GM04504 (cell line): ENCODE results near the gene MCAT.
"Not testable (repeated sequence)": the region's sequence is repeated elsewhere in the genome, so short reads cannot be mapped to it uniquely, and the experiment has no call there.

Source experiments
- DNase-seq: peaks from one replicate; pipeline ENCODE4 v3.0.0-alpha.2; 2012; ENCODE audit warnings: low read depth

Gene MCAT

DNA sequence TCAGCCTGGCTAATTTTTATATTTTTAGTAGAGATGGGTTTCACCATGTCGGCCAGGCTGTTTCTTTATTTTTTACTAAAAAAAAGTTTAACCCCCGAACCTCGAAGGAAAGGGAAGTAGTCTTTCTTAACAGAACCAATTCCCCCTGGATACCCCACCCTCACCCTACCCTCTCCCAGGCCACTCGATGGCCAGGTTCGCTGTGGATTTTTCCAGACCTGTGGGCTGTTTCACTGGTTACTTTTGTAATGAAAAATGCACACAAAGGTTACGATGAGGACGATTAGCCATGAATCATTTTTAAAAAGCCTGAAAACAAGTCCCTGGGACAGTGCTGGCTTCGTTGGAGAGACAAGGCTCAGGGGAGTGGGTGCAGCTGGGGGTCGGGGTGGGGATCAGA, 10.7 kb upstream of the MCAT start:
- no peak for DNase-seq

DNA sequence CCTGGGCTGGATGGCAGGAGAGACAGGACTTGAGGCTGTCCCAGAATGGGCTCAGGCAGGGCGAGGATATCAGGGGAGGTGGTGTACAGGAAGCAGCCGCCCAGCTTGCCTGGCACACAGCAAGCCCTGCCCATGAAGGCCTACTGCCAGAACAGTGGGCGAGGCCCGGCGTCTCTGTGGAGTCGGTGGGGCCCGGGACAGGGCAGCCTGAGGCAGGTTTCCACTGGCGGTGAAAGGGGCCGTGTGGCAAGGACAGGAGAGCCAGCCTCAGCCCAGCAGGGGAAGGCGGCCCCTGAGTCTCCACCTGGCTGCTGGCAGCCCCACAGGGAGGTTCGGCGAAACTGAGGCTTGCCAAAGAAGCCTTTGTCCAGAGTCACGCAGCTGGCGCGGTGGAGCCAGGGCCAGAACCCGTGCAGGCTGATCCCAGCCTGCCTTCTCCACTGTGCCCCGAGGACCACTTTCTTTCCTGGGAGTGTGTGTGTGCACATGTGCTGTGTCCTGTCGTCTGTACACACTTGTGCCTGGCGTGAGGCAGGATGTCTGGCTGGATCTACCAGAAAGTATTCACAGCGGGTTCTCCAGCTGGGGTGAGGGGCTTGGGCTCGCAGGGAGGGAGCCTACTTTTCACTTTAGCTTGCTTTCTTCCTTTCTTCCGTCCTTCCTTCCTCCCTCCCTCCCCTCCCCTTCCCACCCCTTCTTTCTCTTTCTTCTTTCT, 9.3 kb upstream of the MCAT start:
- peak; percentile 27 for DNase-seq

GRCh38 chr22:43152003-43152356, 8.8 kb upstream of the MCAT start:
- no peak for DNase-seq

- DNase-seq = peak; percentile 30
These were observed 8.2 kb upstream of the MCAT start, which contains the start of gene TSPO for GRCh38 chr22:43151251-43152002. TSPO (plus strand) TSS chr22:43151559; CDS start chr22:43159239, 7,680 bp downstream.

- no peak for DNase-seq
These were observed 7.6 kb upstream of the MCAT start for GRCh38 chr22:43150731-43151206.

- no peak for DNase-seq
These were observed 5.4 kb upstream of the MCAT start for GRCh38 chr22:43148581-43148980.

DNA sequence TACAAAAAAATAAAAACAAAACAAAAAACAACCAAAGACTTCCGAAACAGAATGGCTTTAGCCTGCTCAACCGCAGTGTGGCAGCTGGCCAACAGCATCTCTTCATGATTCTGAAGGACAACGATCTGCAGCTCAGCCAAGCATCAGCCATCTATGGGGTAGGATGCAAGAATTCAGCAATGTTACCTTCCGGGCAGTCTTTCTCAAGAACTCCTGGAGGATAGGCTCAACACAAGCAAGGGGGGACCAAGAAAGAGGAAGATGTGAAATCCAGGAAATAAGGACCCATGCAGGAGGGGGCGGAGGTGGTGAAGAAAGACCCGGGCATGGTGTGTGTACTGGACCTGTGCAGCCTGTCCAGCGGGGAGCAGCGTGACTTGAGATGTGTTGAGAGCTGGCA, 4.6 kb upstream of the MCAT start:
- DNase-seq = no peak

DNA sequence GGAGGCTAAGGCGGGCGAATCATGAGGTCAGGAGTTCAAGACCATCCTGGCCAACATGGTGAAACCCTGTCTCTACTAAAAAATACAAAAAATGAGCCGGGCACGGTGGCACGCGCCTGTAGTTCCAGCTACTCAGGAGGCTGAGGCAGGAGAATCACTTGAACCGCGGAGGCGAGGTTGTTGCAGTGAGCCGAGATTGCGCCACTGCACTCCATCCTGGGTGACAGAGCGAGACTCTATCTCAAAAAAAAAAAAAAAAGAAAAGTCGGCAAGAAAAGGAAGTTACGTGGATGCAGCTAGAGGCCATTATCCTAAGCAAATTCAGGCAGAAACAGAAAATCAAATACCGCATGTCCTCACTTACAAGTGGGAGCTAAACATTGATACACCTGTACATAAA, 3.1 kb upstream of the MCAT start:
- DNase-seq = not testable (repeated sequence)

DNA sequence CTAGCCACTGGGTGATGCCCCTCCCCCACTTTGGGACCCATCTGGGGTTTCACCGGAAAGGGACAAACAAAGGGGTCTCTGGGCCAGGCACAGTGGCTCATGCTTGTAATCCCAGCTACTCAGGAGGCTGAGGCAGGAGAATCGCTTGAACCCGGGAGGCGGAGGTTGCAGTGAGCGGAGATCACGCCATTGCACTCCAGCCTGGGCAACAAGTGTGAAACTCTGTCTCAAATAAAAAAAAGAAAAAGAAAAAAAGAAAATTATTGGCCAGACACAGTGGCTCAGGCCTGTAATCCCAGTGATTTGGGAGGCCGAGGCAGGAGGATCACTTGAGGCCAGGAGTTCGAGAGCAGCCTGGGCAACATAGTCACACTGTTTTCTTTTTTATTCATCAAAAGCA, 2.2 kb upstream of the MCAT start:
- not testable (repeated sequence) for DNase-seq

GRCh38 chr22:43144949-43145348, 1.8 kb upstream of the MCAT start:
- no peak for DNase-seq

- DNase-seq = no peak
These were observed 6.4 kb downstream of the MCAT start for GRCh38 chr22:43136801-43137200.

DNA sequence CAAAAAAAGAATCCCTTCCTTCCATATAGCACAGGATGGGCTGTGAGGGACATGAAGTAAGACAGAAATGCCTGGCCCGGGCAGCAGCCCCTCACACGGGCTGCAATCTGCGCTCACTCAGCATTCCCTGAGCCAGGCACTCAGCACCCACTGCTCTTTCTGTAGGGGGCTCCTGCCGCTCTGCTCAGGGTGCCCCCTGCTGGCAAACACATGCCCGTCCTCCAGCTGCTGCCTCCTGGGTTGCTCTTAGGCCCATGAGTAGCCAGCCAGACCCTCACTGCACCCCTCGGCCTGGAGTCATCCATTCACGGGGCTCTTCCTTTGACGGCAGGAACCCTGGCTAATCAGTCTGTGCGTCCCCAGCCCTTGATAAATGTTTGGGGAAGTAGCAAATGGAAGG, 6.9 kb downstream of the MCAT start:
- DNase-seq = no peak

DNA sequence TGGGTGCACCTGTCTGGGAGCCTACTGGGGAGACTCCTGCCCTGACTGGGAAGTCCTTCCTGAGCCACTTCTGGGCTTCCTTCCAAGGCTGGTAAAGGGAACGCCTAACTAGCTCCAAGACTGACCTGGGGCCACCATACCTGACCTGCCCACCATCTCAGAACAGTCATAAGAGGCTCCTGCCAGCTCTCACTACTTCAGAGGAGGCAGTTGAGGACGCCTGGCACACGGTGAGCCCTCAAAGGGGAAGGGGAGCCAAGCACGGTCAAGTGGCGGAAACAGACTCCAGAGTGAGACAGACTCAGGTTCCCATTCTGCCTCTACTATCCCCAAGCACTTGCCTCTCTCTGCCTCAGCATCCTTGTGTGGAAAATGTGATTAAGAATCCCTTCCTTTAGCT, 7.6 kb downstream of the MCAT start:
- DNase-seq = no peak

DNA sequence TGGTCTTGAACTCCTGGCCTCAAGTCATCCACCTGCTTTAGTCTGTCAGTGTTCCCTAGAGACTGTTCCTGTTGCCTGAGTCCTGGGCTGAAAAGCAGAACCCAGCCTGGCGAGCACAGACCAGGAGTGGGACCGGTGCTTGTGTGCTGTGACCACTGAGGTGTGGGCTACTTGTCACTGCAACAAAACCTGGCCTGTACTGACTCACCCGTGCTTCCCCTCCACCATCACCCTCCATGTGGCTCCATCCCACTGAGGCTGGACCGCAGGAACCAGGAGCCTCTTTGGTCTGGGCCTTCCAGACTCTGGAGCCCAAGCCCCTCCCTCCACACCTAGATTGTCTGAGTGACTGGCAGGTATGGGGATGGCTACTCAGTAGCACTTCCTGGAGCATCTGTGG, 8.6 kb downstream of the MCAT start:
- DNase-seq = no peak

DNA sequence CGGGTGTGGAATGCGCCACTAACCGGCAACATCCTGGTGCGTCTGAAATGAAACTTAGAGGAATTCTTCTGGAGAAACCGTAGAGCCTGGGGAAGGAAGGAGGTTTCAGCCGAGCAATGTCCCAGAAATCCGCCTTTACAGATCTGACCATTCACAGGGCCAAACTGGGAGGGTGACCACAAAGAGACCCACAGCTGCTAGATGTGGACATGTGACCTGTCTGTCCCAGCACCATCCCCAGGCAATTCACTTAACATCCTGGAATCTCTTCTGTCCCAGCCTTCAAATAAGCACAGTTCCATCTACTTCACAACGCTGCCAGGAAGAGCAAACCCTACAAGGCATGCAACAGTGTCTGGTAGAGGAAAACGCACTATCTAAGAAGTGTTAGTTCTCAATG, 9.8 kb downstream of the MCAT start:
- DNase-seq = no peak

GRCh38 chr22:43131773-43132501, 11.3 kb downstream of the MCAT start:
- no peak for DNase-seq

GRCh38 chr22:43129426-43130425, 13.5 kb downstream of the MCAT start:
- no peak for DNase-seq

DNA sequence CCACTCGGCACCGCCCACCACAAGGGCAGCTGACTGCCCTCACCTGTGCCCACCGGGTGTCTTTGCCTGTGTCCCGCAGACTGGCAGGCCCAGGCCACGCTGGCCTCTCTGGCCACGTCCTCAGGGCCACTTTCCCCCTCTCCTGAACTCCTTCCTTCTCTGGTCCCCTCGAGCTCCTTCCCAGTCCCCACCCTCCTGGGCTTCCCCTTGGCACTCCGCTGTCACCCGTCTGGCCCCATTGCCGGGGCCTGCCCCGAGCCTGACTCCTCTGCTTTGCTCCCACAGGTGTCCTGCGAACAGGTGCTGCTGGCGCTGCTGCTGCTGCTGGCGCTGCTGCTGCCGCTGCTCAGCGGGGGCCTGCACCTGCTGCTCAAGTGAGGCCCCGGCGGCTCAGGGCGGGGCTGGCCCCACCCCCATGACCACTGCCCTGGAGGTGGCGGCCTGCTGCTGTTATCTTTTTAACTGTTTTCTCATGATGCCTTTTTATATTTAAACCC, 14.2 kb downstream of the MCAT start:
- no peak for DNase-seq

GRCh38 chr22:43128116-43128515, 15.1 kb downstream of the MCAT start:
- DNase-seq = no peak

- no peak for DNase-seq
These were observed 15.9 kb downstream of the MCAT start for GRCh38 chr22:43127166-43127908.
